CD14-positive monocyte (primary cell): ENCODE measurements around the gene HDC. TPM values are rescaled to one million over a fixed set of nuclear protein-coding genes. Genes with fewer than 3 reads are reported as not detected.

ENCODE experiments used
- DNase-seq, 3 donors: peaks; one replicate each; pipeline ENCODE4 v3.0.0-alpha.2; 2011 to 2022
- H2AFZ ChIP-seq: 2 replicates; pipeline ENCODE4 v1.6.0; 2012; ENCODE audit warnings: mild to moderate bottlenecking, low read depth, low read length, inconsistent platforms; ENCODE audit not compliant: insufficient read depth, poor library complexity, severe bottlenecking
- H3K27ac ChIP-seq, 2 donors: 1 replicate in 1 of 2; 2 replicates in 1 of 2; pipeline ENCODE4 v1.5.1; 2012 to 2013; ENCODE audit warnings: low read length in 2 of 2, control low read depth in 1 of 2, inconsistent platforms in 1 of 2, low read depth in 1 of 2, mild to moderate bottlenecking in 1 of 2
- H3K27me3 ChIP-seq, 2 donors: one replicate each; pipeline versions ENCODE4 v1.6.0 to v1.6.1; 2011 to 2013; ENCODE audit warnings: low read length in 2 of 2; ENCODE audit not compliant: control insufficient read depth in 2 of 2, insufficient read depth in 2 of 2
- H3K36me3 ChIP-seq, 2 donors: replicated peaks in 1 of 2; 1 replicate in 1 of 2; 2 replicates in 1 of 2; pipeline versions ENCODE4 v1.5.1 to v1.6.1; 2012 to 2013; ENCODE audit warnings: low read length in 2 of 2, control low read depth in 1 of 2, inconsistent platforms in 1 of 2, mild to moderate bottlenecking in 1 of 2; ENCODE audit not compliant: insufficient read depth in 2 of 2, control insufficient read depth in 1 of 2
- H3K4me1 ChIP-seq, 2 donors: 1 replicate in 1 of 2; 2 replicates in 1 of 2; pipeline versions ENCODE4 v1.5.1 to v1.6.1; 2012 to 2013; ENCODE audit warnings: low read length in 2 of 2, control low read depth in 1 of 2, inconsistent platforms in 1 of 2, mild to moderate bottlenecking in 1 of 2, moderate library complexity in 1 of 2; ENCODE audit not compliant: insufficient read depth in 2 of 2, control insufficient read depth in 1 of 2
- H3K4me2 ChIP-seq: replicated peaks from 2 replicates; pipeline ENCODE3; 2012; ENCODE audit warnings: low read length, moderate library complexity, mild to moderate bottlenecking; ENCODE audit not compliant: poor library complexity, severe bottlenecking; ENCODE audit errors: extremely low read depth
- H3K4me3 ChIP-seq, 3 experiments: fragments of 200-600 bp in 1 of 3; sonication (generic) in 1 of 3; replicated peaks in 1 of 3; 1 replicate in 2 of 3; 2 replicates in 1 of 3; pipeline ENCODE4 v1.5.1; 2011 to 2013; ENCODE audit warnings: low read length in 3 of 3, mild to moderate bottlenecking in 3 of 3, control low read depth in 2 of 3, low read depth in 2 of 3, inconsistent platforms in 1 of 3, moderate library complexity in 1 of 3
- H3K79me2 ChIP-seq: 2 replicates; pipeline ENCODE4 v1.6.0; 2012; ENCODE audit warnings: mild to moderate bottlenecking, control low read depth, inconsistent platforms, low read length, moderate library complexity; ENCODE audit not compliant: insufficient read depth
- H3K9ac ChIP-seq: 2 replicates; pipeline ENCODE4 v1.6.0; 2017; ENCODE audit warnings: low read length, mild to moderate bottlenecking; ENCODE audit not compliant: insufficient read depth, poor library complexity, severe bottlenecking
- H3K9me3 ChIP-seq, 2 donors: replicated peaks in 1 of 2; 1 replicate in 1 of 2; 2 replicates in 1 of 2; pipeline versions ENCODE4 v1.5.1 to v1.6.1; 2012 to 2013; ENCODE audit warnings: low read length in 2 of 2, control low read depth in 1 of 2; ENCODE audit not compliant: control insufficient read depth in 1 of 2, insufficient read depth in 1 of 2
- H4K20me1 ChIP-seq: 2 replicates; pipeline ENCODE4 v1.6.0; 2012; ENCODE audit warnings: mild to moderate bottlenecking, low read length, control low read depth, moderate library complexity; ENCODE audit not compliant: insufficient read depth
- H3K27ac Mint-ChIP-seq, 7 donors: one replicate each; pipeline ENCODE4 v1.8.0; 2020; ENCODE audit warnings: mild to moderate bottlenecking in 7 of 7, mixed read lengths in 7 of 7, moderate library complexity in 6 of 7, inconsistent platforms in 2 of 7
- H3K27me3 Mint-ChIP-seq, 3 donors: one replicate each; pipeline ENCODE4 v1.8.0; 2021 to 2022; ENCODE audit warnings: low read depth in 3 of 3, mild to moderate bottlenecking in 3 of 3, mixed read lengths in 3 of 3, moderate library complexity in 3 of 3, inconsistent platforms in 1 of 3
- H3K36me3 Mint-ChIP-seq, 2 donors: one replicate each; pipeline ENCODE4 v1.8.0; 2020; ENCODE audit warnings: mixed read lengths in 2 of 2, inconsistent platforms in 1 of 2, mild to moderate bottlenecking in 1 of 2
- H3K4me1 Mint-ChIP-seq: one replicate; pipeline ENCODE4 v1.8.0; 2020; ENCODE audit warnings: mild to moderate bottlenecking, mixed read lengths
- H3K4me3 Mint-ChIP-seq, 2 donors: one replicate each; pipeline ENCODE4 v1.8.0; 2020; ENCODE audit warnings: mild to moderate bottlenecking in 2 of 2, mixed read lengths in 2 of 2, moderate library complexity in 1 of 2
- H3K9me3 Mint-ChIP-seq, 7 donors: one replicate each; pipeline ENCODE4 v1.8.0; 2020 to 2022; ENCODE audit warnings: mixed read lengths in 7 of 7, mild to moderate bottlenecking in 6 of 7, moderate library complexity in 6 of 7, inconsistent platforms in 2 of 7
- CTCF ChIP-seq: fragments of 200-600 bp; IDR thresholded peaks from one replicate; pipeline ENCODE4 v1.8.0; 2022; ENCODE audit warnings: antibody characterized with exemption, mild to moderate bottlenecking
- WGBS: methylation state at CpG from one replicate; pipeline ENCODE4 v1.1.5; 2013; ENCODE audit warnings: missing lambda C conversion rate; ENCODE audit not compliant: insufficient coverage; 5-methylcytosine and 5-hydroxymethylcytosine counted together
- intact Hi-C, 2 donors: fragments of 100-400 bp; cut with micrococcal nuclease; formaldehyde crosslinking; loops; one replicate each; pipeline versions ENCODE4 v1.15.0 to v1.15.1; 2023
- polyA plus RNA-seq, 3 donors: library from polyadenylated mRNA; depleted of rRNA in 1 of 3; unstranded in 2 of 3; stranded (reverse) in 1 of 3; fragments of 300-500 nt in 2 of 3; fragments of >200 nt in 1 of 3; fragmentation: Illumina TruSeq in 2 of 3; gene quantifications; 1 replicate in 2 of 3; 2 replicates in 1 of 3; pipeline ENCODE4 v1.2.3, GENCODE V29; 2012 to 2021

HDC gene
- polyA plus RNA-seq, 3 donors: 0.11 TPM; not detected in 2

GRCh38 chr15:50275091-50275490, 9.6 kb upstream of the HDC start:
- Histone ChIP-seq H3K27me3 (no peaks in the 10 kb centered on the region), H2AFZ (no peak overlapping the region), H3K9me3 (no peaks in the 10 kb centered on the region), H3K79me2 (no peaks in the 10 kb centered on the region), H3K27ac (no peak overlapping the region), H3K4me2 (no peak overlapping the region), H3K4me3 (no peak overlapping the region), H3K36me3 (peaks cover 0 to under 1% of the 10 kb centered on the region in 2 donors), H3K4me1 (peaks cover 17 to 32% of the 10 kb centered on the region in 2 donors), H4K20me1 (no peaks in the 10 kb centered on the region), H3K9ac (no peak overlapping the region)
- TF ChIP-seq CTCF: no peak
- Mint-ChIP-seq H3K9me3 (no peaks in the 10 kb centered on the region), H3K36me3 (peaks cover 0 to 9% of the 10 kb centered on the region in 2 donors), H3K27ac (no peak overlapping the region), H3K4me1 (peaks cover 31% of the 10 kb centered on the region), H3K27me3 (no peaks in the 10 kb centered on the region), H3K4me3 (no peak overlapping the region)
- intact Hi-C loops: no loop called here
- WGBS: no CpG with 5 or more reads among the region's 2 CpGs
- no peak for DNase-seq

- DNase-seq: no peak
- Mint-ChIP-seq H3K27ac (no peak overlapping the region), H3K4me1 (peaks cover 9% of the 10 kb centered on the region)
Observed at GRCh38 chr15:50267577-50267976, 2.1 kb upstream of the HDC start.

More at GRCh38 chr15:50267577-50267976, 2.1 kb upstream of the HDC start:
- Histone ChIP-seq H3K36me3 (no peaks in the 10 kb centered on the region), H3K9me3 (no peaks in the 10 kb centered on the region), H4K20me1 (no peaks in the 10 kb centered on the region), H2AFZ (no peak overlapping the region), H3K9ac (no peak overlapping the region), H3K27me3 (no peaks in the 10 kb centered on the region), H3K79me2 (no peaks in the 10 kb centered on the region), H3K27ac (no peak overlapping the region), H3K4me1 (peaks cover 4 to 5% of the 10 kb centered on the region in 2 donors), H3K4me2 (no peak overlapping the region), H3K4me3 (no peak overlapping the region)
- no CpG with 5 or more reads among the region's 2 CpGs for WGBS
- Mint-ChIP-seq H3K4me3 (no peak overlapping the region), H3K36me3 (no peaks in the 10 kb centered on the region), H3K9me3 (peaks cover 0 to 5% (median 3%) of the 10 kb centered on the region in 7 donors), H3K27me3 (peaks cover 0 to 6% (median 2%) of the 10 kb centered on the region in 3 donors)
- no peak for TF ChIP-seq CTCF
- intact Hi-C loops: no loop called here
